ENCODE data around the gene SLC9A2.

Gene SLC9A2

GRCh38 chr2:102758439-102758838 is 139.1 kb downstream of the SLC9A2 start:
- H3K9ac ChIP-seq (ENCODE audit: low read depth, low read length, poor library complexity): no peak overlapping the region
- no peak overlapping the region for H2AK5ac ChIP-seq (ENCODE audit: low read depth, low read length)
- no peak overlapping the region for H3K4me2 ChIP-seq (ENCODE audit: insufficient read depth, low read length, poor library complexity, severe bottlenecking)

More at GRCh38 chr2:102758439-102758838, 139.1 kb downstream of the SLC9A2 start:
- no peaks in the 10 kb centered on the region for H3K36me3 ChIP-seq (replicated peaks in 1 of 2; ENCODE audit: control insufficient read depth in 2 of 2, insufficient read depth in 2 of 2, low read length in 2 of 2)
- H3K14ac ChIP-seq (ENCODE audit: low read length): no peak overlapping the region
- no peak overlapping the region for H4K91ac ChIP-seq (ENCODE audit: low read depth, low read length, poor library complexity)
- no peak overlapping the region for H2BK120ac ChIP-seq (ENCODE audit: low read depth, low read length)
- no peaks in the 10 kb centered on the region for H3K79me1 ChIP-seq (ENCODE audit: low read depth, low read length)
- no peak overlapping the region for H2AFZ ChIP-seq (ENCODE audit: low read length)
- DNase-seq (ENCODE audit: low spot score): no peak
- no peak overlapping the region for H2BK12ac ChIP-seq (ENCODE audit: low read length)
- H3K9me3 ChIP-seq (replicated peaks in 1 of 2; ENCODE audit: control insufficient read depth in 2 of 2, insufficient read depth in 1 of 2, low read depth in 1 of 2, low read length in 2 of 2): no peaks in the 10 kb centered on the region
- H4K8ac ChIP-seq (ENCODE audit: low read depth, low read length): no peak overlapping the region
- no peak overlapping the region for H2BK15ac ChIP-seq (ENCODE audit: low read length)
- H3K4me1 ChIP-seq (ENCODE audit: control insufficient read depth in 2 of 2, insufficient read depth in 1 of 2, low read depth in 1 of 2, low read length in 2 of 2): no peaks in the 10 kb centered on the region
- no peak overlapping the region for H3K27ac ChIP-seq (replicated peaks; ENCODE audit: low read length)
- H3K4ac ChIP-seq (ENCODE audit: low read length): no peak overlapping the region
- H3K4me3 ChIP-seq (ENCODE audit: low read length in 2 of 2): no peak overlapping the region
- no peak overlapping the region for H3K18ac ChIP-seq (ENCODE audit: low read length)
- no peak overlapping the region for H3K23ac ChIP-seq (ENCODE audit: low read depth, low read length, poor library complexity)
- H2BK5ac ChIP-seq (ENCODE audit: low read length): no peak overlapping the region
- H3K27me3 ChIP-seq (ENCODE audit: control insufficient read depth in 3 of 3, insufficient read depth in 3 of 3, low read depth in 1 of 3, low read length in 3 of 3): no peaks in the 10 kb centered on the region

Data from neuronal stem cell (in vitro differentiated cells).